GM12878 (cell line): ENCODE measurements around the gene LRTM1. TPM values are rescaled to one million over a fixed set of nuclear protein-coding genes. Genes with fewer than 3 reads are reported as not detected.

Experiments
- ATAC-seq: fragments of 200-7000 bp; cut with Tn5 transposase; 3 replicates; pipeline ENCODE4 v1.9.1; 2020; ENCODE audit warnings: mild to moderate bottlenecking, moderate library complexity
- BruUV-seq: library from RNA; stranded (reverse); fragments of 400-500 nt; replicated peaks from 2 replicates; lab custom pipeline; 2021; lab: Mats Ljungman, UMichigan
- CTCF ChIA-PET: fragments of 300-600 bp; sonication (Branson Sonifier 250); formaldehyde crosslinking; extraction: SDS; loops from one replicate; lab custom pipeline; 2021; ENCODE audit warnings: inconsistent platforms; lab: Yijun Ruan, JAX
- POLR2A ChIA-PET: fragments of 350-600 bp; formaldehyde crosslinking; extraction: SDS; loops from one replicate; lab custom pipeline; 2021; ENCODE audit warnings: inconsistent platforms; lab: Charles Lee
- RAD21 ChIA-PET: fragments of 300-600 bp; sonication (Branson Sonifier 250); formaldehyde crosslinking; loops from one replicate; lab custom pipeline; 2023; ENCODE audit warnings: antibody characterized with exemption; ENCODE audit not compliant: unreplicated experiment; lab: Charles Lee
- SMC1A ChIA-PET: fragments of 300-600 bp; sonication (Branson Sonifier 250); formaldehyde crosslinking; loops from one replicate; lab custom pipeline; 2023; ENCODE audit not compliant: unreplicated experiment, uncharacterized antibody; lab: Charles Lee
- DNase-seq: peaks from one replicate; pipeline ENCODE4 v3.0.0-alpha.2; 2011; ENCODE audit warnings: low read depth, low spot score
- FAIRE-seq: peaks from 3 replicates; lab custom pipeline; 2011; peaks lifted over from hg19 to GRCh38; lab: Jason Lieb, UNC
- H2AFZ ChIP-seq: 2 replicates; pipeline ENCODE4 v1.6.0; 2011; ENCODE audit warnings: low read depth, low read length, control low read depth; ENCODE audit not compliant: control insufficient read depth
- H3K27ac ChIP-seq: 2 replicates; pipeline ENCODE4 v1.5.1; 2011; ENCODE audit warnings: control low read depth; ENCODE audit not compliant: control insufficient read depth, insufficient read depth
- H3K27me3 ChIP-seq, 2 experiments: replicated peaks in 1 of 2; 2 replicates each; pipeline versions ENCODE4 v1.6.0 to v1.6.1; 2011; ENCODE audit warnings: low read length in 1 of 2; ENCODE audit not compliant: control insufficient read depth in 2 of 2, insufficient read depth in 2 of 2
- H3K36me3 ChIP-seq, 2 experiments: 2 replicates each; pipeline ENCODE4 v1.5.1; 2011; ENCODE audit warnings: low read length in 1 of 2; ENCODE audit not compliant: control insufficient read depth in 2 of 2, insufficient read depth in 2 of 2
- H3K4me1 ChIP-seq: 2 replicates; pipeline ENCODE4 v1.6.1; 2011; ENCODE audit warnings: mild to moderate bottlenecking, low read length, moderate library complexity, mixed read lengths; ENCODE audit not compliant: control insufficient read depth, insufficient read depth
- H3K4me2 ChIP-seq: 2 replicates; pipeline ENCODE4 v1.6.0; 2011; ENCODE audit warnings: control low read depth; ENCODE audit not compliant: control insufficient read depth, insufficient read depth
- H3K4me3 ChIP-seq: fragments of 200-600 bp; sonication (generic); 2 replicates; pipeline ENCODE4 v1.5.1; 2016
- H3K79me2 ChIP-seq: 2 replicates; pipeline ENCODE4 v1.6.0; 2011; ENCODE audit warnings: low read length; ENCODE audit not compliant: control insufficient read depth, insufficient read depth
- H3K9ac ChIP-seq: 2 replicates; pipeline ENCODE4 v1.8.0; 2011; ENCODE audit warnings: low read length, control low read depth, mixed read lengths; ENCODE audit not compliant: control insufficient read depth, insufficient read depth
- H3K9me3 ChIP-seq: replicated peaks from 3 replicates; pipeline ENCODE4 v1.5.1; 2011; ENCODE audit warnings: mild to moderate bottlenecking, low read length; ENCODE audit not compliant: control insufficient read depth, insufficient read depth
- H4K20me1 ChIP-seq: 2 replicates; pipeline ENCODE4 v1.6.0; 2011; ENCODE audit not compliant: control insufficient read depth, insufficient read depth
- DPF2 ChIP-seq: fragments of 450-650 bp; IDR thresholded peaks from 2 replicates; pipeline ENCODE4 v1.6.1; 2017; ENCODE audit warnings: mild to moderate bottlenecking
- KAT2A ChIP-seq: conservative IDR thresholded peaks from 2 replicates; pipeline ENCODE4 v1.6.1; 2011; ENCODE audit warnings: low read depth, low read length; ENCODE audit not compliant: control insufficient read depth
- RUNX3 ChIP-seq: IDR thresholded peaks from 2 replicates; pipeline ENCODE4 v1.6.1; 2012; ENCODE audit warnings: low read length, inconsistent platforms
- SRF ChIP-seq, 2 experiments: IDR thresholded peaks; 2 replicates each; pipeline ENCODE4 v1.6.1; 2011; ENCODE audit warnings: low read depth in 2 of 2, low read length in 2 of 2, mild to moderate bottlenecking in 1 of 2, moderate library complexity in 1 of 2
- ZNF592 ChIP-seq: fragments of 450-650 bp; IDR thresholded peaks from 2 replicates; pipeline ENCODE4 v1.6.1; 2017; ENCODE audit warnings: mild to moderate bottlenecking, moderate library complexity
- whole genome bisulfite sequencing: methylation state at CpG from one replicate; pipeline ENCODE4 v1.1.6; 2016; ENCODE audit warnings: low lambda C conversion rate; ENCODE audit not compliant: insufficient replicate concordance, insufficient coverage; ENCODE audit errors: missing lambda C conversion rate; 5-methylcytosine and 5-hydroxymethylcytosine counted together
- in situ Hi-C: fragments of 300-500 bp; cut with MboI; formaldehyde crosslinking; loops from 9 replicates; pipeline ENCODE4 v1.14.3; 2018; ENCODE audit warnings: mixed read lengths
- intact Hi-C: fragments of 100-400 bp; cut with micrococcal nuclease; formaldehyde crosslinking; loops from one replicate; pipeline ENCODE4 v1.14.2; 2022; ENCODE audit not compliant: unreplicated experiment
- polyA plus RNA-seq, 11 experiments: library from polyadenylated mRNA; depleted of rRNA in 4 of 11; unstranded in 6 of 11; stranded (reverse) in 5 of 11; fragments of >200 nt; fragmentation: Nextera tagmentation in 4 of 11; fragmentation: Illumina TruSeq in 1 of 11; extraction: Ambion mirVana in 4 of 11; extraction: Trizol in 1 of 11; gene quantifications; 1 replicate in 1 of 11; 2 replicates in 10 of 11; pipeline versions ENCODE4 v1.2.1 to v1.2.3, GENCODE V29; 2011 to 2016; ENCODE audit warnings: inconsistent platforms in 2 of 11, missing spikeins in 2 of 11, low read depth in 1 of 11
- total RNA-seq, 4 experiments: library from RNA; depleted of rRNA in 3 of 4; stranded (reverse); fragments of >200 nt in 3 of 4; fragmentation: Illumina TruSeq in 1 of 4; extraction: Trizol in 1 of 4; gene quantifications; 2 replicates each; pipeline versions ENCODE4 v1.2.1 to v1.2.3, GENCODE V29; 2013 to 2021
- TF ChIP-seq, protein P1 (sequence below): fragments of 150-350 bp; IDR thresholded peaks from 2 replicates; pipeline ENCODE4 v1.6.1; 2014; ENCODE audit warnings: mild to moderate bottlenecking, low read depth, low read length

The LRTM1 gene
- total and polyA plus RNA-seq, 10 of the 15 experiments (the other 5 are each of a cell fraction or from before 2014, with no cell fraction given): 0.08 TPM; not detected in 9

DNA sequence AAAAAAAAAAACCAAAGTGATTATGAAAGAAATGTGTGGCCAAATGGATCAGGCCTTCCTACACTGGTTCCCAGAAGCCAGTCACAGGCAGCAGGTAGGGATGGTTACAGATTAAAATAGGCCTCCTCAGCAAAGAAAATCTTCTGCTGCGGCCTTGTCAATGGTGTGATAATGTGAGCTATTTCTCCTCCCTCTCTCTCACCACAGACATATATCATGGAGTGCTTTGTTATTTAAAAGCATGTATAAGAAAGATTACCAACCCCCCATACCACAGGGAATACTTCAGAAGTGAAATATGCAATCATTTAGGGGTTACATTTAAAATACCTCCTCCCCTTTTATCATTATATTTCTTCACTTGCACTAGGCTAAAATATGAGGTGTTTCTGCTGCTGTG, 32.2 kb upstream of the LRTM1 start:
- TF ChIP-seq SRF (IDR thresholded peaks at IDR 0.05; ENCODE audit: low read depth in 2 of 2, low read length in 2 of 2): no peak
- no peak for TF ChIP-seq DPF2
- in situ Hi-C loops (no loop called here), intact Hi-C loops (no loop called here)
- SMC1A ChIA-PET: interaction anchor here (0.6 to 1.4 kb wide), 2 partner anchors 20 to 563 kb away, joined by 3 read pairs; no protein-coding TSS in a partner anchor
- no peaks in the 10 kb centered on the region for H3K36me3 ChIP-seq
- no peaks in the 10 kb centered on the region for H3K79me2 ChIP-seq
- no peaks in the 10 kb centered on the region for H3K4me1 ChIP-seq
- no peak overlapping the region for H3K4me3 ChIP-seq
- no peak overlapping the region for H3K4me2 ChIP-seq
- no peak for FAIRE-seq
- DNase-seq: no peak
- CTCF ChIA-PET: no interaction called here
- POLR2A ChIA-PET: no interaction called here
- RAD21 ChIA-PET: no interaction called here
- H3K9me3 ChIP-seq: no peaks in the 10 kb centered on the region
- no peak overlapping the region for H3K27ac ChIP-seq
- no peaks in the 10 kb centered on the region for H4K20me1 ChIP-seq
- no peaks in the 10 kb centered on the region for H3K27me3 ChIP-seq
- no TSS peak for BruUV-seq
- ATAC-seq: no peak
- no peak overlapping the region for H2AFZ ChIP-seq
- 6% methylated on average over 1 of the region's 1 CpG for WGBS
- no peak overlapping the region for H3K9ac ChIP-seq

GRCh38 chr3:54957711-54958110, 29.9 kb upstream of the LRTM1 start:
- DNase-seq (no peak), FAIRE-seq (no peak), ATAC-seq (no peak)
- Histone ChIP-seq H2AFZ (no peak overlapping the region), H3K27ac (no peak overlapping the region), H3K36me3 (no peaks in the 10 kb centered on the region), H3K4me2 (no peak overlapping the region), H3K9me3 (no peaks in the 10 kb centered on the region), H3K9ac (no peak overlapping the region), H3K27me3 (no peaks in the 10 kb centered on the region; a peak in 1 of 4 replicates), H3K79me2 (no peaks in the 10 kb centered on the region), H3K4me3 (no peak overlapping the region), H3K4me1 (no peaks in the 10 kb centered on the region)
- no TSS peak for BruUV-seq
- intact Hi-C loops: no loop called here
- WGBS: 26% methylated on average over 4 of the region's 4 CpGs
- in situ Hi-C loops: no loop called here
- ChIA-PET RAD21 (no interaction called here), CTCF (no interaction called here)
- TF ChIP-seq RUNX3 (no peak), ZNF592 (no peak), KAT2A (no peak)
- TF ChIP-seq, protein P1, sequence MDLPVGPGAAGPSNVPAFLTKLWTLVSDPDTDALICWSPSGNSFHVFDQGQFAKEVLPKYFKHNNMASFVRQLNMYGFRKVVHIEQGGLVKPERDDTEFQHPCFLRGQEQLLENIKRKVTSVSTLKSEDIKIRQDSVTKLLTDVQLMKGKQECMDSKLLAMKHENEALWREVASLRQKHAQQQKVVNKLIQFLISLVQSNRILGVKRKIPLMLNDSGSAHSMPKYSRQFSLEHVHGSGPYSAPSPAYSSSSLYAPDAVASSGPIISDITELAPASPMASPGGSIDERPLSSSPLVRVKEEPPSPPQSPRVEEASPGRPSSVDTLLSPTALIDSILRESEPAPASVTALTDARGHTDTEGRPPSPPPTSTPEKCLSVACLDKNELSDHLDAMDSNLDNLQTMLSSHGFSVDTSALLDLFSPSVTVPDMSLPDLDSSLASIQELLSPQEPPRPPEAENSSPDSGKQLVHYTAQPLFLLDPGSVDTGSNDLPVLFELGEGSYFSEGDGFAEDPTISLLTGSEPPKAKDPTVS: no peak
- TF ChIP-seq, all 136 proteins: peak for 0
- POLR2A ChIA-PET: no interaction called here
- no peaks in the 10 kb centered on the region for H4K20me1 ChIP-seq
- SMC1A ChIA-PET: no interaction called here
